Smooth muscle cell (in vitro differentiated cells): ENCODE data around the gene CCDC91. TPM values are rescaled to one million over a fixed set of nuclear protein-coding genes. Genes with fewer than 3 reads are reported as not detected.

Source experiments
- DNase-seq: peaks from one replicate; lab custom pipeline; 2025; ENCODE audit not compliant: unreplicated experiment; lab: John Stamatoyannopoulos, UW
- H2AFZ ChIP-seq: fragments of 200-600 bp; sonication (generic); 2 replicates; pipeline ENCODE4 v1.6.0; 2016; ENCODE audit warnings: antibody characterized with exemption, low read depth, mild to moderate bottlenecking
- H3F3A ChIP-seq: fragments of 200-600 bp; sonication (generic); 2 replicates; pipeline ENCODE4 v1.6.0; 2017; ENCODE audit warnings: antibody characterized with exemption, low read depth
- H3K27ac ChIP-seq: fragments of 200-600 bp; sonication (generic); 2 replicates; pipeline ENCODE4 v1.5.1; 2016; ENCODE audit warnings: low read depth, mild to moderate bottlenecking
- H3K27me3 ChIP-seq: fragments of 200-600 bp; sonication (generic); 2 replicates; pipeline ENCODE4 v1.6.1; 2016; ENCODE audit warnings: low read depth, mild to moderate bottlenecking
- H3K36me3 ChIP-seq: fragments of 200-600 bp; sonication (generic); 2 replicates; pipeline ENCODE4 v1.5.1; 2016; ENCODE audit warnings: low read depth
- H3K4me1 ChIP-seq: fragments of 200-600 bp; sonication (generic); 2 replicates; pipeline ENCODE4 v1.5.1; 2016; ENCODE audit warnings: low read depth
- H3K4me2 ChIP-seq: fragments of 200-600 bp; sonication (generic); 2 replicates; pipeline ENCODE4 v1.6.0; 2016; ENCODE audit warnings: mild to moderate bottlenecking
- H3K4me3 ChIP-seq: fragments of 200-600 bp; sonication (generic); 2 replicates; pipeline ENCODE4 v1.5.1; 2016; ENCODE audit warnings: mild to moderate bottlenecking
- H3K79me2 ChIP-seq: fragments of 200-600 bp; sonication (generic); 2 replicates; pipeline ENCODE4 v1.6.0; 2016; ENCODE audit warnings: low read depth, mild to moderate bottlenecking
- H3K9ac ChIP-seq: fragments of 200-600 bp; sonication (generic); 2 replicates; pipeline ENCODE4 v1.6.0; 2016; ENCODE audit warnings: low read depth
- H3K9me3 ChIP-seq: fragments of 200-600 bp; sonication (generic); replicated peaks from 2 replicates; pipeline ENCODE4 v1.5.1; 2016; ENCODE audit warnings: low read depth
- H4K20me1 ChIP-seq: fragments of 200-600 bp; sonication (generic); 2 replicates; pipeline ENCODE4 v1.6.0; 2016; ENCODE audit warnings: low read depth
- WGBS: methylation state at CpG from one replicate; pipeline ENCODE4 v1.1.7; 2016; ENCODE audit warnings: low lambda C conversion rate; 5-methylcytosine and 5-hydroxymethylcytosine counted together
- polyA plus RNA-seq: library from polyadenylated mRNA; unstranded; fragments of >200 nt; fragmentation: Nextera tagmentation; extraction: Ambion mirVana; gene quantifications from 2 replicates; pipeline ENCODE4 v1.2.1, GENCODE V29; 2016
- total RNA-seq: library from RNA; depleted of rRNA; stranded (reverse); fragments of >200 nt; gene quantifications from 2 replicates; pipeline ENCODE4 v1.2.3, GENCODE V29; 2014
- TF ChIP-seq, protein P1 (sequence below): fragments of 200-600 bp; sonication (generic); IDR thresholded peaks from 2 replicates; pipeline ENCODE4 v1.5.1; 2017; ENCODE audit warnings: borderline replicate concordance, mild to moderate bottlenecking, antibody characterized with exemption; ENCODE audit not compliant: insufficient read depth, poor library complexity, severe bottlenecking

The CCDC91 gene
- total and polyA plus RNA-seq, 2 experiments from 2014 or later = 20.1 to 23.7 TPM

- WGBS = 86% methylated on average over 2 of the region's 2 CpGs
Measured at GRCh38 chr12:28292699-28293098, 102.4 kb downstream of the CCDC91 start.

GRCh38 chr12:28294300-28294699 lies 104.0 kb downstream of the CCDC91 start:
- Histone ChIP-seq H3K27me3 (no peaks in the 10 kb centered on the region), H3K36me3 (peaks cover 10% of the 10 kb centered on the region), H3K4me1 (no peaks in the 10 kb centered on the region), H3K9me3 (peaks cover 4% of the 10 kb centered on the region), H3K4me2 (no peak overlapping the region), H3K4me3 (no peak overlapping the region), H4K20me1 (no peaks in the 10 kb centered on the region), H2AFZ (no peak overlapping the region), H3K27ac (no peak overlapping the region), H3F3A (no peaks in the 10 kb centered on the region), H3K9ac (no peak overlapping the region), H3K79me2 (no peaks in the 10 kb centered on the region)
- TF ChIP-seq, protein P1, sequence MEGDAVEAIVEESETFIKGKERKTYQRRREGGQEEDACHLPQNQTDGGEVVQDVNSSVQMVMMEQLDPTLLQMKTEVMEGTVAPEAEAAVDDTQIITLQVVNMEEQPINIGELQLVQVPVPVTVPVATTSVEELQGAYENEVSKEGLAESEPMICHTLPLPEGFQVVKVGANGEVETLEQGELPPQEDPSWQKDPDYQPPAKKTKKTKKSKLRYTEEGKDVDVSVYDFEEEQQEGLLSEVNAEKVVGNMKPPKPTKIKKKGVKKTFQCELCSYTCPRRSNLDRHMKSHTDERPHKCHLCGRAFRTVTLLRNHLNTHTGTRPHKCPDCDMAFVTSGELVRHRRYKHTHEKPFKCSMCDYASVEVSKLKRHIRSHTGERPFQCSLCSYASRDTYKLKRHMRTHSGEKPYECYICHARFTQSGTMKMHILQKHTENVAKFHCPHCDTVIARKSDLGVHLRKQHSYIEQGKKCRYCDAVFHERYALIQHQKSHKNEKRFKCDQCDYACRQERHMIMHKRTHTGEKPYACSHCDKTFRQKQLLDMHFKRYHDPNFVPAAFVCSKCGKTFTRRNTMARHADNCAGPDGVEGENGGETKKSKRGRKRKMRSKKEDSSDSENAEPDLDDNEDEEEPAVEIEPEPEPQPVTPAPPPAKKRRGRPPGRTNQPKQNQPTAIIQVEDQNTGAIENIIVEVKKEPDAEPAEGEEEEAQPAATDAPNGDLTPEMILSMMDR = no peak
- WGBS = 95% methylated on average over 6 of the region's 6 CpGs
- DNase-seq = no peak

More at GRCh38 chr12:28292699-28293098, 102.4 kb downstream of the CCDC91 start:
- Histone ChIP-seq H2AFZ (no peak overlapping the region), H3K4me3 (no peak overlapping the region), H3K36me3 (peaks cover 14% of the 10 kb centered on the region), H3K9me3 (peaks cover 4% of the 10 kb centered on the region), H3K4me2 (no peak overlapping the region), H3K27ac (no peak overlapping the region), H3F3A (no peaks in the 10 kb centered on the region), H3K4me1 (no peaks in the 10 kb centered on the region), H3K27me3 (no peaks in the 10 kb centered on the region), H3K79me2 (no peaks in the 10 kb centered on the region), H4K20me1 (no peaks in the 10 kb centered on the region), H3K9ac (no peak overlapping the region)
- TF ChIP-seq, protein P1 = no peak
- DNase-seq = no peak

GRCh38 chr12:28296287-28296686 lies 106.0 kb downstream of the CCDC91 start:
- Histone ChIP-seq H3K4me2 (no peak overlapping the region), H3K9ac (no peak overlapping the region), H3K79me2 (no peaks in the 10 kb centered on the region), H3K36me3 (no peaks in the 10 kb centered on the region), H3F3A (no peaks in the 10 kb centered on the region), H3K9me3 (no peaks in the 10 kb centered on the region), H4K20me1 (no peaks in the 10 kb centered on the region), H3K4me3 (no peak overlapping the region), H3K4me1 (no peaks in the 10 kb centered on the region), H3K27me3 (no peaks in the 10 kb centered on the region), H2AFZ (no peak overlapping the region), H3K27ac (no peak overlapping the region)
- TF ChIP-seq, protein P1 = no peak
- DNase-seq = no peak
- 99% methylated on average over 2 of the region's 2 CpGs for WGBS

DNA sequence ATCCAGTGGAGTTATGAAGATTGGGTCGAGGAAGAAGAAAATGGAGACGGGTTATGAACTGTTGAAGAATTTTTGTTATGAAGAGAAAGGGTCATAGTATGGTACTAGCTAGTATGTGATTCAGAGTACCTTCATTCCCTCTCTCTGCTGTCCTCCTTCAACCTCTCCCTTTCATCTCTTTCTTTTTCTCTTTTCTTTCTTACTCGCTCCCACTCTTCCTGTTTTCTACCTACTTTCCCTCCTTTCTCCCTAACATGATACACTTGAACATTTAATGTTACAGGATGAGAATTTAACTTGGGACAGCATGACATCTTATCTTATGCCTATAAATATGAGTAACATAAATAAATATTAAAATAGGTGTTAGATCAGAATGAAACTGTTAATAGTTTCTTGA lies 112.9 kb downstream of the CCDC91 start:
- 98% methylated on average over 3 of the region's 3 CpGs for WGBS
- Histone ChIP-seq H3K4me1 (no peaks in the 10 kb centered on the region), H3K4me2 (no peak overlapping the region), H3K9ac (no peak overlapping the region), H3F3A (no peaks in the 10 kb centered on the region), H3K27me3 (no peaks in the 10 kb centered on the region), H3K4me3 (no peak overlapping the region), H3K79me2 (no peaks in the 10 kb centered on the region), H3K9me3 (no peaks in the 10 kb centered on the region), H3K36me3 (no peaks in the 10 kb centered on the region), H4K20me1 (no peaks in the 10 kb centered on the region), H3K27ac (no peak overlapping the region), H2AFZ (no peak overlapping the region)
- DNase-seq = no peak
- TF ChIP-seq, protein P1 = no peak
